OCI-M2 (cell line): ENCODE data around the gene DOCK9.

Experiments
- DNase-seq: peaks from one replicate; lab custom pipeline; 2025; ENCODE audit not compliant: unreplicated experiment; lab: John Stamatoyannopoulos, UW

The DOCK9 gene

DNA sequence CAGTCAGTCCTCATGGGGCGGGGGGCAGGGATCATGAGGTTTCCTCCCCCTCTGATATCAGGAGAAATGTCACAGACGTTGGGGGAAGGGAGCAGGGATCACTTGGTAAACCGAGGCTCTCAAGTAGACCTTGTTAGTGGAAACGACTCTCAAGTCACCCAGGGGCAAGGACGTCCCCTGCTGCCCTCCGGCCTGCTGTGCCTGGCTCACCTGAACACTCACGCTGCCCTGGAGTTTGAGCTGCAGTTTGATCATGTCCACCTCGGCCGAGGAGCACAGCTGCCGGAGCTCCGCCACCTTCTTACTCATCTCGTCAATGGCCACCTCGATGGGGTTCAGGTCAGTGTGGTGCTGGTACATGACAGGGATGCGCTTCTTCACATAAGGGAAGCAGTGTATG, 177.8 kb downstream of the DOCK9 start:
- DNase-seq, result no peak

DNA sequence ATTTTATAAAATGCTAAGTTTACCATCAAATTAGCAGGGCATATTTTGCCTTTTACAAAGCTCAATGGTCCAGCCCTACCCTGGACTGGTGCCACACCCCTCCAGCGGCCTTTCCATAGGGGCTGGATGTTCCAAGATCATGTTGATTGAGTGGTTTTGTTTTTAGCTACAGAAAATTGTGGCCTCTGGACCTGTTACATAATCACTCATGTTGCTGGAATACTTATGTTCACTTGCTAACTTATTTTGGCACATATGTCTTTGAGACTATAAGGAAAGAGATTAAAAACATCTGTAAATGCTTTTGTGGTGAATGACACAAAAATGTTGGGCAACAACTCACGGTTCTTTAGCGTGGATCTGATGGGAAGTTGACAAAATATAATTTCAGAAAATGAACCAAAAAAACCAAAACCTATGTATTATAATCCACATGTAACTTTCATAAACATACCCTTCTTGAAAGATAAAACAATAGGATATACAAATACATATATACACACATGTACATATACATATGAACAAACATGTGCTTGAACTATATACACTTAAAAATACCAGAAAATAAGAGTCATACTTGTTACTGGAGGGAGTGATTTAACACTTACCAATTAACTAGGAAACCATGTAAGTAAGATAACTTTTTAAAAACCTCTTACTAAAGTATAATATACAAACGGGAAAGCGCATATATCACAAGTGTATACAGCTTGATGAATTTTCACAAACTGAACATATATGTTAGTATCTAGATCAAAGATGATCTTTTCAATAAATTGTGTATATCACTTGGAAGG, 178.8 kb downstream of the DOCK9 start:
- no peak for DNase-seq

DNA sequence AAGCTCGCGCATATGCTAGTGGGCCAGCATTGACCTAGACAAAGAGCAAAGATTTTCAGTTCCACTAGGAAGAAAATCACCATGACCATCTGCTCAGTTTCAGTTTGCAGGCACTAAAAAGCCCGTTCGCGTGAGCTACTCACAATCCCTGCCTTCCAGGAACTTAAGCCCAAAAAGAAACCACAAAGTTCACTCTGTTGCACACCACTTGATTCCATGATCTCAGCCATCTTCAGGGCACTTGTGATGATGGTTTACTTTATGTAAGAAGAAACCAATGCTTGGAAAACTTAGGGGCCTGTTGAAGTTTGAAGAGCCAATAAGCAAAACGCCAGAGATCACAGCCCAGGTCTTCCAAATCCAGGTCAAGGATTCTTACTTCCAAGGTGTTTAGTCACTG, 180.4 kb downstream of the DOCK9 start:
- no peak for DNase-seq

DNA sequence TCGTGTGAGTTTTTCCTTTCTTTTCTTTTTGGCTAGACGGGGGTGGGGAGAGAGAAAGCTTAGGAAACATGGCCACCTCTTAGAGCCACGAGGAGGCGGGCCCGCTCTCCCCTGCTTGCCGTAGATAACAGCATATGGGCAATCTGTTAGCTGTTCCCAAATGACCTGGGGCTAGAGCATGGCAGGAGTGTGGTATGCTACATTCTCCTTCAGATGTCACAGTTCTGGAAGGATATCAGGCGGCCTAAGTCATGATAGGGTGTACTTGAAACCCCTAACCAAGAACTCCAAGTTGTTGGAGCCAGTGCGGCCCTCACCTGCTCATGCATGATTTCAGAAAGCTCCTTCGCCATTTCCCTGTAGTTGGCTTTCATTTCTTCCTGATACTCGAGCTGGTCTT, 181.1 kb downstream of the DOCK9 start:
- no peak for DNase-seq

DNA sequence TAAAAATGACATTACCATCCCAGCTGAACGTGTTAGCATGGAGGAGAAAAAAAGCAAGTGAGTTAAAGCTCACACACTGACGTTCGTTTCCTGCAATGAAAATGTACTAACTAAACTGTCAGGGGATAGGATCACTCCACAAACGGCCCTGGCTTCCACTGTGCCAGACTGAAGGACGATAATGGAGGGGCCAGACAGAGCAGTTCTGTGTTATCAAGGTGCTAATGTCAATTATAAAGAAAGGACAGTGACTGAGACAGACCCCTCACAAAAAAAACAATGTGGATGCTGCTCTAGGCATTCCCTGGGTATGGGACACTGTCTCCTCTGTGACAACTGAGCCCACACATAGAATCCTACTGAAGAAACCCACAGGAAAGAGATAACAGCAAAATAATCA, 181.7 kb downstream of the DOCK9 start:
- no peak for DNase-seq

DNA sequence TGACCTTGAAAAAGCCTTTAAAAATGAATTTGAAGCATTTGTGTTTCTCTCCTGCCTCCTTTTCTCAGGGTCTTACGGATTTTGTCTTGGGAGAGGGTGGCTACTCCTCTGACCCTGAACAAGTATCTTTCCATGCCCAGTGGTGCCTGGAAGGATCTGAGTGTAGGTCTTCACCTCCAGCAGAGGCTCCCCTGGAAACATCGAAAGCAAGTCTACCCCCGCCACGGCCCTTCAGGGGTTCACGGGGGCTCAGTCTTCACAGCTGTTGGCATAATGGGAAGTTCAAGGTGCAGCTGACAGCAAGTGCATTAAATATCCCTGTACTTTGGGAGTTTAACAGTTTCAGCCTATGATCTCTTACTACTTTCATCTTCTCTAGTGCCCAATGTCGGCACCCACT, 182.6 kb downstream of the DOCK9 start:
- DNase-seq, result no peak

DNA sequence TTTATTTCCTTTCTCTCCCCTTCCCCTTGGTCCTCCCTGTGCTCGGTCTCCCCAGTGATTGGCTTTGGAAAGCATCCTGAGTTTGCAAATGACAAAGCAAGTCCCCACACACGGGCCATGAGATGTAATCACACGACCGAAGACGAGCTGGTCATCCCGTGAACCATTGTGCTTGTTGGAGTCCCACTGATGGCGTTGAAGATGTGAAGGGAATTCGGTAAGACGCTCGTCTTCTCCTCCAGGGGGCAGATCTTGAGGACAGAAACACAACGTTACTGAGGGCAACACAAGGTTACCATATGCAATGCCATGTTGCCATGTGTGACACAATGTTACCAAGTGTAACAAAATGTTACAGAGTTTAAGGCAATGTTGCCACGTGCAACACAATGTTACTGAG, 183.4 kb downstream of the DOCK9 start:
- no peak for DNase-seq

DNA sequence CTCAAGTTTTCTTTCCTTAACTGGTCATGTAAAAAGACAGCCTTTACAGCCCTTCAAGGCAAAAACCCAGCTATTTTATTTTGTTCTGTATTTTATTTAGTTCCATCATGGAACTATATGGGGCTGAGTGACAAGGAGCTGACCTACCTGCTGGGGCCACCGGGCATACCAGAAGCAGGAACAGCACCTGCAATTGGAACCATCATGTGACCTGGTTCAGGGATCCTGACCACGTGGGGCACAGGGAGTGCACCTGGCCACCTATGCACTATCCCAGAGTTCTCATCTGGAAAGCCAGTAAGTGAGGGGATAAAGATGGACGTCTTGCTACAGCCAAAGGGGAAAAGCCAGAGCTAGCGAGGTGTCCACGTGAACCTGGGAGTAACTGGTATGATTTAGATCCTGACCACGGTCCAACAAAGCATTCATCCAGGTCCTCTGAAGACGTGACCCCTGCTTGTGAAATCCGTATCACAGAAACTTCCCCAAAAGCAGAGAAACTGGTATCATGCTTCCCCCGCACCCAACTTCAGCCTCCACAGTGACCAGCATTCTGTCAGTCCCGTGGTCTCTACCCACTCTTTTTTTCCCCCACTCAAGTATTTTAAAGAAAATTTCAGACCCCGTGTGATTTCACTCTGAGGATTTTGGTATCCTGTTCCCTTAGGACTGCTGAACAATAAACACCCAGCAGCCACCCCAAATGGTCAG, 184.9 kb downstream of the DOCK9 start:
- no peak for DNase-seq

DNA sequence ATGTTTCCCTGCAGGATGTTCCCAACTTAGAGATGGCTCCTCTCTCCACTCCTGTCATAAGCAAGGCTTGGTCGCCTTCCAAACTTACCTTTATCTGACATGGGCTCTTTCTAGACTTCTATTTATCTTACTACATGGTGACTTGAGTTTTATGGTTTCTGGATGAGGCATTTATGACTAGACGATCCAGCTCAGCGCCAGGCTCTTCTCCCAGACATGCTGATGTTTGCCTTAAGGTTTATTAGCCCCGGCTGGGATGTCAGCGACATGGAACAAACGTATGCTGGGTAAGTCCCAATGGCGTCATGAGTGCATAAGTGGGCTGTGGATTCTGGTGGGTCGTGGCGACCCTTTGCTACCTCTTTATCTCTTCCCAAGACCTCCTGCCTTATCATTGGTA, 185.5 kb downstream of the DOCK9 start:
- DNase-seq, result no peak

DNA sequence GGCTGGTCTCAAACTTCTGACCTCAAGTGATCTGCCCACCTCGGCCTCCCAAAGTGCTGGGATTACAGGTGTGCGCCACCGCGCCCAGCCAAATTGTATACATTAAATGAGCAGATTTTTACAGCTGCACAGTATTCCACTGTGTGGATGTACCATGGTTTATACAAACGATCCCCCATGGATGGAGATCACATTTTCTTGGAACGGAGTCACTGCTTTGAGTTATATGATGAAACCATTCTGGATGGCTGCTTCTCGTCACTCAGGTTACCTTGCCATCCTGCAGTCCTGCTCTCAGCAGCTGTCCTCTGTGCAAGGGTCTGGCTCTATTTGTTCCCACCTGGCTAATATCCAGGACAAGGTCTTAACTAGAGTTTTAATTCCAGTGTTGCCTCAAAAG, 186.3 kb downstream of the DOCK9 start:
- DNase-seq, result no peak

DNA sequence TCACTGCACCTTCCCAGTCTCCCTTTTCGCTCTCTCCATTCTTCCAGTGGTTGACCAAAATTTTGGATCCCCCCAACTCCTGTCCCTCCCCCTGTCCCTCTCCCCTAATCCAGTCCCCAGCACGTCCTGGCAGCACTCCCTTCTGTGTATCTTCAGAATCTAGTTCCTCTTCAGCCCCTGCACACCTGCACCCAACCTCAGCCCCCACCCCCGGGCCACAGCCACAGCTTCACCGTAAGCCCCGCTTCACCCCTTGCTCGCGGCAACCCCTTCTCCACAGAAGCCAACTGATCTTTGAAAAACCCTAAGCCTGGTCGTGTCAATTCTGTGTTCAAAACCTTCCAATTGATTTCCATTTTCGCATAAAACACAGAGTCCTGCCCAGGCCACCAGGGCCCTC, 189.9 kb downstream of the DOCK9 start:
- DNase-seq, result no peak

DNA sequence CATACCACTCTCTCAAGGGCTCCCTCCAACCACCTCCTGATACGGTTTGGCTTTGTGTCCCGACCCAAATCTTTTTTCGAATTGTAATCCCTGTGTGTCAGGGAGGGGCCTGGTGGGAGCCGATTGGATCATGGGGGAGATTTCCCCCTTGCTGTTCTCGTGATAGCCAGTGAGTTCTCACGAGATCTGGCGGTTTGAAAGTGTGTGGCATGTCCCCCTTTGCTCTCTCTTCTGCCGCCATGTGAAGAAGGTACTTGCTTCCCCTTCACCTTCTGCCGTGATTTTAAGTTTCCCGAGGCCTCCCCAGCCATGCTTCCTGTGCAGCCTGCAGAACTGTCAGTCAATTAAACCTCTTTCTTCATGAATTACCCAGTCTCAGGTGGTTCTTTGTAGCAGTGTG, 190.7 kb downstream of the DOCK9 start:
- no peak for DNase-seq

DNA sequence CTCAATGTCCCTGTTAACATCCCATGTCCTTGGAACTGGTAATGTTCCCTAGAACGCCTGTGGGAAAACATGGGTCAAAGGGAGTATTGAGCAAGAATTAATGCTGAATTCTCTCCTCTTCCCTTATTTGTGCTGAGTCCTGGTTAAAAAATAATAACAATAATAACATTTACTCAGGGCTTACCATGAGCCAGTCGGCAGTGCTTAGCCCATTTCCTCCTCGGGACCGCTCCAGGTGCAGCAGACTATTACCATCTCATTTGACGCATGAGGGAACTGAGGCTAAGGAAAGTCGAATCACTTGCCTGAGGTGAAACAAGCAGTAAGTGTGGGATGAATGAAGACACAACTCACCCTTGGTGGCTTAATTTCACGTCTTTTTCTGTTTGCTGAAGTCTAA, 191.8 kb downstream of the DOCK9 start:
- DNase-seq, result no peak

DNA sequence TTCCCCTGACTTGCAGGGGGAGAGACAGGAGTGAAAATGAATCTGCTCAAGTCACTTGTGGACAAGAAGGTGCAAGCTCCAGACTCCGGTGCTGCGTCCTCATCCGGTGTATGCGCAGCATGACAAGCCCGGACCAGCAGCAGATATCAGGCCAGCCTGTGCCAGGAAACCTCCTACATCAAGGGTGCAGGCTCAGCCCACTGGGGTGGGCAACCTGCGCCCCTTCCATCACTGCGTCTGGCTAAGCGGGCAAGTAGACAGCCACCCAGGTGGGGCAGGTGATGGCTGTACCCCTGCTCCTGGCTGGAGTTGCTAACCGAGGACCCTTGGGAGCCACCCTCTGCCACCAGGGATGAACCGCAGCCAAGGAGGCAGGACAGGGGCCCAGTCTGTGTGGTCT, 192.5 kb downstream of the DOCK9 start:
- no peak for DNase-seq

DNA sequence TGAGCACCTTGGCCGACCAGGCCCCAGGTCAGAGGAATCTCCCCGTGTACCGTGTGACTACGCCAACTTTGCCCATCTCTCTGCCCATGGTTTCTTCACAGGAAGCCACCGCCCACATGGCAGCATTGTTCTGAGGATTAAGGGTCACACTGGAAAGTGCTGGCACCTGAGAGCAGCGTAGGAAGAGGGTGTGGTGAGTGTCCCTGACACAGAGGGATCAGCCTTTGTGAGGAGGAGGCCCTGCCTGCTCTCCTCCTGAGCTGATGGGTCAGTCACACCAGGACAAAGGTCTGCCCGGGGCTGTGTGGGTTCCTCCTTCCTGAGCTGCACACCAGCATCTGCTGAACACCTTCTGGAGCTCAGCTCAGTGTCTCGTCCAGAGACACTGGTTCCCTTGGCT, 193.2 kb downstream of the DOCK9 start:
- no peak for DNase-seq

DNA sequence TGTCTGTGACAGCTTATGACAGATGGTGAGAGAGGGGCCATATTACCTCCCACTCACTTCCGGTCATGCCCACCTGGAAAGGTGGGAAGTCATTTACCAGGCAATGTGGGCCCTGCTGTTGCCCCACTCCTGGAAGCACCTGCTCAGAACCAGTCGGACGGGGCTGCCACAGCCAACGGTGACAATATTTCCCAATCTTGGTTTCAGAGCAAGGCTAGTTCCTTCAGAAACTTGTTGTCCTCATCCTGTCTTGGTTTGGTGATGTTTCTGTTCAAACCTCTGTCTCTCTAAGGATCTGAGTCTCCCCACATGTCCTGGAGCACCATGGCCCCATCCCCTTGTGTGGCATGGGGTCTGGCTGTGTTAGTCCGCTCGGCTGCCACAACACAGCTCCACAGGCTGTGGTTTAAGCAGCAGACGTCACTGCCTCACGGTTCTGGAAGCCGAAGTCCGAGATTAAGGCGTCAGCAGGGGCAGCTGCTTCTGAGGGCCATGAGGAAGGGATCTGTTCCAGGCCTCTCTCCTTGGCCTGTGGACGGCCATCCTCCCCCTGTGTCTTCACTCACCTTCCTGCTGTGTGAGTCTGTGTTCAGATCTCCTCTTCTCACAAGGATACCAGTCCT, 193.9 kb downstream of the DOCK9 start:
- DNase-seq, result no peak

DNA sequence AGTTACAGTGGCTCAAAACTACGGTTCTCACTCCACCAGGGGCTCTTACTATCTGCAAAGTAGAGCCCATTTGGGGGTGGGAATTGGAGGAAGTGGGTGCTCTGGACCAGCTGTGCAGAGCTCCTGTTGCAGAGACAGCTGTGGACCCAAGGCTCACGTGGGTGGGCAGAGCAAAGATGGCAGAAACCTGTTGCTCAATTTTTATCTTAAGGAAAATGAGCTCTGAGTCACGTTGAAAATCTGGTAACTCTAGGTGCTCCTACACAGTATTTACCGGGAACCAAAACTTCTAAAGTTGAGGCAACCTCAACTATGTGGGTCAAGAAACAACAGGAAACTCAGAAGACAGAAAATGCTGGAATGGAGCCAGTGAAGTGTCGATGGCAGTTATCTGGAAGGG, 195.2 kb downstream of the DOCK9 start:
- no peak for DNase-seq

DNA sequence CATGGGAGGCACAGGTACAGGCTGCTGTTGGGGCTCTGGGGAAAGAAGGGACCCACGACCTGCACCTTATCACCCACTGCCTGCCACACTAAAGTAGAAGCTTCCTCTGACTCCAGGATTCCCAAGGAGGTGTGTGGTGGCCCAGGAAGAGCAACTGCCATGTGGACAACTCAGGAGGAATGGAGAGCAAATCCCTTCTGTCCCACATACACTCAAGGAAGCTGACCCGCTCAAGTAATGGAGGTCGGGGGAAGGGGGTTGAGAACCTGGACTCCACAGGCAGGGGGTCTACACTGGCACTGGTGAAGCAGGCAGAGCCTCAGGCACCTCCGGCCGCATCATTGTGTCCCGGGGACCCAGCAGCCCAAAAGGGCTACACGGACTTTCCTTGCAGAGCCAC, 196.0 kb downstream of the DOCK9 start:
- DNase-seq, result no peak

DNA sequence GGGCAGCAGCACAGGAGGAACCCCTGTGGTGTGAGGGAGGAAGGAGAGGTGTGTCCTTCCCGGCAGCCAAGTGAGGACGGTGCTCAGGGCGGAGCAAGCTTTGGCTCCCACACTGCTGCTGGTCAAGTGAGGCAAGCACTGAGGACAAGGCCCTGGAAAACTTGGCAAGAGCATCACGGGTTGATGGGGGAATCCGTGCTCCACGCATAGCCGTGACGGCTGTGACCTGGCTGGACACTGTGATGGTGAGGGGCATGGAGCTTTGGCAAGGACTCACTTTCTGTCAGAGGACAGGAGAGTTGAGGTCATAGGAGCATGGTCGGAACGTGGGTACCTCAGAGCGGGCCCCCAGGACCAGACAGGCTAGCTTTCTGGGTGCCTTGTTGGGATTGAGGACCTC, 196.4 kb downstream of the DOCK9 start:
- DNase-seq, result no peak

DNA sequence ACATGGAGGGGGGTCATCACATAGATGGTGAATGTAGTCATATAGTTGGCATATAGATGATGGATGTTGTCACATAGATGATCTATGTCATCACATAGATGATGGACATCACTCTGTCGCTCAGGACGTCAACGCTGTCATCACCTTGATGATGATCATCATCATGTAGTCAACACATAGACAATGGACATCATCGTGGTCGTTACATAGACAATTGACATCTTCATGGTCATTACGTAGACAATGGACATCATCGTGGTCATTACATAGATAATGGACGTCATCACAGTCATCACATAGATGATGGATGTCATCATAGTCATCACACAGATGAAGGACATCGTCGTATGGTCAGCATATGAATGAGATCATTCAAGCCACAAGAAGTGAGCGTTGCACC, 196.8 kb downstream of the DOCK9 start:
- no peak for DNase-seq

DNA sequence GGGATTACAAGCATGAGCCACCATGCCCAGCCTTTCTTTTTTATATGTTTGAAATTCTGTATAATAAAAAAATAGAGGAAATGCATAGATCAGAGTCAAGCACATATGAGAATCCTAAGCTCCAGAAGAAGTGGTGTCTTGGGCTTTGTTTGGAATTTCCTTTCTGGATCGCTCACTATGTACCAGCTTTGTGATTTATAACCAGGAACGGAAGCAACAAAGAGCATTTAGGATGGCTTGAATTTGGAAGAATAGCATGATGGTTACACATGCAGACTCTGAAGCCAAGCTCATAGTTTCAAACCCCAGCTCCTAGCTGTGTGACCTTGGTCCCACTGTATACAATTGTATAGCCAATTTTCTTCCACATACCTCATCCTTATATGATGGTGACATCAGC, 197.4 kb downstream of the DOCK9 start:
- no peak for DNase-seq

DNA sequence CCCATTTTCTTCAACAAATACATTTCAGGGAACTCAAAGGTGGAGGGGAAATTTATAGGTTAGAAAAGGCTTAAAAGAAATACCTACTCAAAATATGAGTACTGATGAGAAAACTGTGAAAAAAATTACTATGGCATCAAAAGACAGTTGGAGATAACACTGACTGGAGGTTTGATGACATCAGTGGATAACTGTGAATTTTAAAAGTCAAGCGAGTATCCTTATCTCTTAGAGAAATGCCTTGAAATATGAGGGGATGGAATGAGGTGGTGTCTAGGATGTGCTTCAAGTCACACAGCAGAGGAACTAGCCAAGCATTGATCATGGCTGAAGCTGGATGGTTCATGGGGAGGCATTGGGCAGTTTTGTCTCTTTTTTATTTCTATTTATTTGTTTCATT, 198.2 kb downstream of the DOCK9 start:
- DNase-seq, result no peak
